ENCODE results near the gene ACOT7. TPM values are rescaled to one million over a fixed set of nuclear protein-coding genes. Genes with fewer than 3 reads are reported as not detected.

The ACOT7 gene
- total RNA-seq, 1 experiment from 2014 or later = 120 TPM

GRCh38 chr1:6260961-6261614 lies 132.5 kb downstream of the ACOT7 start, which contains the start of gene GPR153:
Gene GPR153 (minus strand): TSS chr1:6261098. CDS start chr1:6254905, 6,193 bp downstream.
- Histone ChIP-seq H3K27me3 (ENCODE audit: control insufficient read depth, insufficient read depth, low read length) (no peaks in the 10 kb centered on the region), H3K9me3 (ENCODE audit: control insufficient read depth, insufficient read depth, low read depth, low read length) (no peaks in the 10 kb centered on the region), H3K4me1 (ENCODE audit: control insufficient read depth, insufficient read depth, low read length) (no peaks in the 10 kb centered on the region), H3K36me3 (ENCODE audit: control insufficient read depth, insufficient read depth, low read length) (no peaks in the 10 kb centered on the region), H3K27ac (ENCODE audit: low read length) (no peak within 1 kb of the TSS), H3K4me3 (ENCODE audit: low read depth in 2 of 2, low read length in 2 of 2) (peak within 1 kb of the TSS; percentile 56 to 62)
- POLR2A ChIA-PET = no interaction called here
- intact Hi-C loops (cut with micrococcal nuclease; ENCODE audit: unreplicated experiment) = no loop called here
- no TSS peak for BruUV-seq (replicated peaks)
- in situ Hi-C loops (cut with HindIII; ENCODE audit: low pct_unique_long_range_greater_than_20kb, low sequenced_read_pairs) = no loop called here
- CTCF ChIA-PET = no interaction called here
- ATAC-seq (peak; percentile 81), DNase-seq (ENCODE audit: low read depth, low spot score) (no peak)
- TF ChIP-seq SIN3A (IDR thresholded peaks at IDR 0.05; ENCODE audit: borderline replicate concordance, insufficient read depth, low read depth, low read length) (no peak; the same call in 1 of the 2 replicates), TCF7L2 (IDR thresholded peaks at IDR 0.05; ENCODE audit: low read depth, low read length) (no peak), REST (IDR thresholded peaks at IDR 0.05; ENCODE audit: insufficient read depth in 1 of 2, low read depth in 2 of 2, low read length in 1 of 2) (no peak), CTCF (IDR thresholded peaks at IDR 0.05) (no peak), POLR2AphosphoS5 (IDR thresholded peaks at IDR 0.05; ENCODE audit: low read depth, low read length) (no peak)

DNA sequence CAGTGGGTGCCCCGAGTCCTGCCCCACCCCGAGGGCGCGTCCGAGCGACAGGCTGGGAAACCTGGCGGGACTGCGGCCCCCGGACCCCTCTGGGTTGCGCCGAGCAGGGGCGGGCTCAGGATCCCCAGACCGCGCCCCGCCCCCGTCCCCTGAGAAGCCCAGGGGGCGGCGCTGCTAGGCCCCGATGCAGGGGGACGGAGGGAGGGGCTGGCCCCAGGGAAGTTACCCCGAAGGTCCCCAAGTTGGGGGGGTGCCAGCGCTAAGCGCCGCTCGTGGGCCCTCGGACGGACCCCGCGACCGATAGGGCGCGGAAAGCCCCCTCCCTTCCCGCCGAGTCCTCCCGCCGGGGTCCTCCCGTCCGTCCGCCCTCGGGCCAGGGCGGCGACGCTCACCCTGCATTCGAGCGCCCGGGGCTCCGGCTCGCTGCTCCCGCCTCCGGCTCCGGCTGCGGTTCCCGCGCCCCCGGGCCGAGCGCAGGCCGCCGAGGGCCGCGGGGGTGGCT lies 133.1 kb downstream of the ACOT7 start:
- no TSS peak for BruUV-seq (replicated peaks)
- H3K27me3 ChIP-seq (ENCODE audit: control insufficient read depth, insufficient read depth, low read length) = no peaks in the 10 kb centered on the region
- ChIA-PET CTCF (no interaction called here), POLR2A (no interaction called here)
- no peak overlapping the region for H3K27ac ChIP-seq (ENCODE audit: low read length)
- ATAC-seq (peak; percentile 55), DNase-seq (ENCODE audit: low read depth, low spot score) (no peak)
- TF ChIP-seq SIN3A (IDR thresholded peaks at IDR 0.05; ENCODE audit: borderline replicate concordance, insufficient read depth, low read depth, low read length) (no peak), POLR2AphosphoS5 (IDR thresholded peaks at IDR 0.05; ENCODE audit: low read depth, low read length) (no peak), CTCF (IDR thresholded peaks at IDR 0.05) (no peak; the same call in 1 of the 2 replicates), REST (IDR thresholded peaks at IDR 0.05; ENCODE audit: insufficient read depth in 1 of 2, low read depth in 2 of 2, low read length in 1 of 2) (no peak), TCF7L2 (IDR thresholded peaks at IDR 0.05; ENCODE audit: low read depth, low read length) (no peak)
- intact Hi-C loops (cut with micrococcal nuclease; ENCODE audit: unreplicated experiment) = no loop called here
- no peaks in the 10 kb centered on the region for H3K9me3 ChIP-seq (ENCODE audit: control insufficient read depth, insufficient read depth, low read depth, low read length)
- H3K36me3 ChIP-seq (ENCODE audit: control insufficient read depth, insufficient read depth, low read length) = no peaks in the 10 kb centered on the region
- in situ Hi-C loops (cut with HindIII; ENCODE audit: low pct_unique_long_range_greater_than_20kb, low sequenced_read_pairs) = no loop called here
- peak overlapping the region; percentile 53 to 62 for H3K4me3 ChIP-seq (ENCODE audit: low read depth in 2 of 2, low read length in 2 of 2)
- H3K4me1 ChIP-seq (ENCODE audit: control insufficient read depth, insufficient read depth, low read length) = no peaks in the 10 kb centered on the region

Data from Panc1 (cell line).